HG03342 (cell line): ENCODE data around the gene DNAJC7.

Experiments used
- ATAC-seq: cut with Tn5 transposase; IDR thresholded peaks from one replicate; pipeline ENCODE4 v1.9.1; 2021; ENCODE audit warnings: mild to moderate bottlenecking, moderate library complexity; ENCODE audit not compliant: unreplicated experiment

The DNAJC7 gene

DNA sequence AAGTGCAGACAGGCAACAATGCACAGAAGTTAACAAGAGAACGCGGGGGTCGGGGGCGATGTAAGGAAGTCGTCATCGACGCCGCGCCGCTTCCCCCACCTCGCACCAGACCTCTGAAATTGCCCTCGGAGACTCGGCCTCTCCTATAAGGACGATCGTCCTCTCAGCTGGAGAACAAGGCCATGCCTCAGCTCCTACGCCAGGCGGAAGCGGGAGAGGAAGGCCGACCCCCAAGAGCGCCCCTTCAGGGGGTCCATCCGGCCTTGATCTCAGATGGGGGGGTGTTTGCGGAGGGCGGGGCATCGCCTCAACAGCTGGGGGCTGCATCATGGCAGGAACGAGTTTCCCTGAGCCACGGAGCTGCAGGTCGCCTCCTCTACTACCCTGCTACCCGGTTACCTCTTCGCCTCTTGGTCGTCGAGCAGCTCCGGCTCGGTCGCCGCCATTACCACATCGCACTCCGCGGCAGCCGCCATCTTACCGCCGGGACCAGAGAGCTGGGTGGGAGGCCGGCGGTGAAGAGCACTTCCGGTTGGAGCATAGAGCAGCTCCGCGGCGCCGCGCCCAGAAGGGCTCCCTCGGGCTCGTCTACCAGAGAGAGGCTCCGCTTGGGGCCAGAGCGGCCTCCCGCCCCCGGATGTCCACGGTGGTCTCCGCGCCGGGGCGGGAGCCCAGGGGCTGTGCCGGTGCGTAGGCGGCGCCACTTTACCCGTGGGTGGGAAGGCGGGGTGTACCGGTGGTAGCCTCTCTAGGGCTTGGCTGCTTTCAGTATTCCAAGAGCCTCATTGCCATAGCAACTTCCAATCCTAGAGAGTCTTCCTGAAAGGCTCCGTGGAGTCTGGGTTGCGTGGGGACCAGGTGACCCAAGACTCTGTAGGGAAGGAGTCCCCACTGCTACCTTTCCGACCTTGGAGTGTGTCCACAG, at the start of gene DNAJC7:
Gene DNAJC7 (minus strand): TSS at position 499 of the 925 bp plus-strand sequence. CDS start 23 bp downstream, at position 476.
- peak; percentile 76 for ATAC-seq

- ATAC-seq = no peak
These were observed 48.0 kb upstream of the DNAJC7 start for GRCh38 chr17:42065201-42065600.

GRCh38 chr17:42062681-42063080, 45.4 kb upstream of the DNAJC7 start:
- ATAC-seq = no peak

GRCh38 chr17:42061646-42062487, 44.6 kb upstream of the DNAJC7 start:
- ATAC-seq = no peak

- no peak for ATAC-seq
These were observed 43.0 kb upstream of the DNAJC7 start for GRCh38 chr17:42060231-42060630.

DNA sequence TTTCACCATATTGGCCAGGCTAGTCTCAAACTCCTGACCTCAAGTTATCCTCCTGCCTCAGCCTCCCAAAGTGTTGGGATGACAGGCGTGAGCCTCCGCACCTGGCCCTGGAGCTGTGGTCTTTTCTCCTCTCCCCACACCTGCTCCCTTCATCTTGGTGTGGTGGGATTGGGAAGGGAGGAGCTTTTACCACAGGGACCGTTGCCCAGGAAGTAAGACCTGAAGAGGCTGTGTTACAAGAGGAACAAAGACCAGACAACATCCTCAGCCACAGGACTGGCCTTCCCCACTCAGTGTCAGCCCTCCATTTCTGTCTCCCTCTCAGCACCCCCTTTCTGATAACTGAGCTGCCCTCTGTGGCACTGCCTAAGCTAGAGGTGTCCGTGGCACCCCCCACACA, 42.6 kb upstream of the DNAJC7 start:
- no peak for ATAC-seq

DNA sequence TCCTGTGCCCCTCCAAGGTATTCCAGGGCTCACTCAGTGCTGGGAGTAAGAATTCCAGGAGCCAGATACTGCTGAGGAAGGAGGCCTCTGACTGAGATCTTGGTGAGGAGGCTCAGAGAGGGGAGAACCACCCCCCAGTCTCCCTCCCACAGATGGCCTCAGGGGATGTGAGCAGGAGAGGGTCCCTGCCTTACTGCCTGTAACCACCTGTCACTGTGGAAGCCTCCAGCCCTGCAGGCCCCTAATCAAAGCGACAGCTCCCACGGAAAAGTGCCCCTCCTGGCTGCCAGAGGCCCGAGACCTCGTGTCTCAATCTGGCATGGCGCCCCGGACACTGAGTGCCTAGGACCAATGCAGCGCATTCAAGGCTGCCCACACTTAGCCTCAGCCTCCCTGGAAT, 40.8 kb upstream of the DNAJC7 start:
- no peak for ATAC-seq

DNA sequence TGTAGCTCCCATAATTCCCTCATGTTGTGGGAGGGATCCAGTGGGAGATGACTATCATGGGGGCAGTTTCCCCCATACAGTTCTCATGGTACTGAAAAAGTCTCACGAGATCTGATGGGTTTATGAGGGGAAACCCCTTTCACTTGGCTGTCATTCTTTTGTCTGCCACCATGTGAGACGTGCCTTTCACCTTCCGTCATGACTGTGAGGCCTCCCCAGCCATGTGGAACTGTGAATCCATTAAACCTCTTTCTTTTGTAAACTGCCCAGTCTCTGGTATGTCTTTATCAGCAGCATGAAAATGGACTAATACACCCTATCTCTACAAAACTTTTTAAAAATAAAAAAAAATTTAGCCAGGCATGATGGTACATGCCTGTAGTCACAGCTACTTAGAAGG, 39.4 kb upstream of the DNAJC7 start:
- no peak for ATAC-seq

DNA sequence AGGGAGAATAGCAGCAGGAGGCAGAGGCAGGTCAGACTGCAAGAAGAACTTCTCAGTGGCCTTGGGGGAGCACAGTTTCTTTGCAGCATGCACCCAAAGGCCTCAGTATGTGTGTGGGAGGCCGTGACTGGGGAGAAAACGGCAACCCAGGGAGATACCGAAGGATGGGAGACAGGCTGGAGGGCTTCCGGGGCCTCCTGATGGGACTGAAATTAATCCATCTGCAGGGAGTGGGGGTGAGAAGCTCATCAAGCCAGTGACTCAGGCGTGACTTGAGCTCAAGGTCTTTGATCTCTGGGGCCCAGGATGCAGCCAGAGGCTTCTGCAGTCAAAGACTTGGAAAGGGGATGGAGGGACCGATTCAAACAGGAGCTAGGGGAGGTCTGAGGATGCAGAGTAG, 38.3 kb upstream of the DNAJC7 start:
- ATAC-seq = no peak

DNA sequence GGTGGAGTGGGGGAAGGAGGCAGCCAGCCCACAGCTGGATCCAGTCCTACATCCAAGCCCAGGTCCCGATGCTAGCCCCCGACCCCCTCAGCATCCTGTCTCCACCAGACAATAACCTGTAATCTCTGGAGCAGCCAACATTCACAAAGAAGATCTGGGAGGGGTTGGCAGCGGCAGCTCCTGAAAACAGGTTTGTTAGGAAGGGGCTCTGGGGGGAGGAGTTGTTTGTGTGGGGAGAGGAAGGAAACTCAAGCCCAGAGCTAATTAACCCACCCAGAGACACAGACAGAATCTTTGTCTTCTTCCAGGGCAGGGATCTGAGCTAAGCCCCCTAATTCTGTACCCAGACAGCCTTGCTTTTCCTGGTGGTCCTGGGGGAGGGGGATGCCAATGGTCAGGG, 37.8 kb upstream of the DNAJC7 start:
- no peak for ATAC-seq

- no peak for ATAC-seq
These were observed 36.7 kb upstream of the DNAJC7 start for GRCh38 chr17:42053731-42054500.

GRCh38 chr17:42052346-42052877, 35.2 kb upstream of the DNAJC7 start:
- no peak for ATAC-seq

GRCh38 chr17:42051645-42052044, 34.4 kb upstream of the DNAJC7 start:
- ATAC-seq = no peak

DNA sequence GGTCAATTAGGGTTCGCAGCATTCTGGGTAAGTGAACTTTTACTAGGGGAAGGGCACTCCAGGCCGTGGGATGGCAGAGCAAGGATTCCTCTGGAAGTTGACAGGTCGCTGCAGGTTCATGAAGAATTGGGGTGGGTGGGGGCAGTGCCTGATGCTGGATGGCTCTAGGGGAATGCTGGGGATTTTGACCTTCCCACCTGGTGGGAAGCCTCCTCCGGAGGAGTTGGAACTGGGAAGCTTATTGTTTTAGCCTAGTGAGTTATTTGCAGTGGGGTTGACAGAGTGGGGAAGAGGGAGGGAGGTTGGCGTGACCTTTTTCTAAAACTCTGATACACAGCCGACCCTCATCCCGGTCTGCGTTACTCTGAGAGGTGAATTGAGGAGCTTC, 33.8 kb upstream of the DNAJC7 start:
- ATAC-seq = no peak

DNA sequence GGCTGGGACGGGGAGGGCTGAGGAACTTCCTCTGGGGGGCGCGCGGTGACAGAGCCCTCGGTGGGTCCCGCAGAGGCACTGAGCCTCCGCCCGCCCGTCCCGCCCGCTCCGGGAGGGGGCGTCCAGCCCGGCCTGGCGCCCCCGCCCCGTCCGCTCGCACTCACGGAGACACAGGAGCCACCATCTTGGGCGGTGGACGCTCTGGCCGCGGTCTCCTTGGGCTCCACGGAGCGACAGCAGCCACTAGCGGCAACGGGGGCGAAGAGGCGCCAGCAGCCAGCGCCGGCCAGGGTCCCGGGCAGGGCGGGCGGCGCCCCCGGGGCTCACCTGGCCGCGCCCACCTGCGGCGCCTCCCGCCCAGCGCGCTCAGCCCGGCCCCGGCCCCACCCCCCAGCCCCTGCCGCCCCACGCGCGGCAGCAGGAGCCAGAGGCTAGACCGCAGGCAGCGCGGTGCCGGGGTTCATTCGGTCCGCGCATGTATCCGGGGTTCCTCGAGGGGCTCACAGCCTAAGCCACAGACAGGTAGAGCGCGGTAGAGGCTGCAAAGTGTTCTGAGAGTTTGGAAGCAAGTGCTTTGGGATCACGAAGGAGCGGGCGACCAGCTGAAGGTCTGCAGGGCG, 33.3 kb upstream of the DNAJC7 start, which contains the start of gene C17orf113:
Gene C17orf113 (minus strand): TSS at position 209 of the 620 bp plus-strand sequence. CDS start 7,225 bp downstream, outside the sequence.
- ATAC-seq = no peak

GRCh38 chr17:42049834-42050392, 32.7 kb upstream of the DNAJC7 start:
- ATAC-seq = no peak

- no peak for ATAC-seq
These were observed 30.1 kb upstream of the DNAJC7 start for GRCh38 chr17:42047343-42047742.

GRCh38 chr17:42045719-42046118, 28.5 kb upstream of the DNAJC7 start:
- no peak for ATAC-seq

DNA sequence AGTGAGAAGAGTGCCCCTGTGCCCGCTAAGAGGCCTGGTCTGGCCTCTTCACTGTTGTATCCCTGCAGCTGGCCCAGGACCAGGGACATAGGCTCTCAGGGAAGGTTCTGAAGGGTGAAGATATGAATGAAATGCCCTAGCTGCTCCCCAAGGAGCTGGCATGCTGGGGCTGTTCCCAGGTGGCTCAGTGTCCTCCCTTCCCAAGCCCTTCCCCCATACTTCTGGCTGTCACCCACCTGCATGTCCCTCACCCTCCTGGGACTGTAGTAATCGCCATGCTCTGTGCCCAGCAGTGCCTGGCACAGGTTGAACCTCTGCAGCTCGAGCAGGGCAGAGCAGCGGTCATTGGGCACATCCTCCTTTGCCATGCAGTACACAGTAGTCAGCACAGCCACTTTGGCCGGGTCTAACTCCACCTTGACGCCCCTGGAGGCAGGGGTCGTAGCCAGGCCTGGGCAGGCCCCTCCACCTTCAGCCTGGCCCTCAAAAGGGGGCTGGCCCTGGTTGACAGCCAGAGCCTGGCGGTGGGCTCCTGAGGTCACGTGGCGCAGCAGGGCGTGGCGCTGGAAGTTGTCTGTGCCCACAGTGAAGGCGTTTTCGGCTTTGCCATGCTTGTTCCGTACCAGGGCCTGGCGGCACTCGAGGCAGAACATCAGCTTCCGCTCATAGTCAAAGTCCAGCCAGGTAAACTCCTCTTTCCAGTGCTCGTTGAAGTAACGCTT, 25.5 kb upstream of the DNAJC7 start:
- no peak for ATAC-seq
